ENCODE measurements around the gene NFE2. TPM values are rescaled to one million over a fixed set of nuclear protein-coding genes. Genes with fewer than 3 reads are reported as not detected.

NFE2 gene
- total and polyA plus RNA-seq, 3 experiments from 2014 or later, result not detected

DNA sequence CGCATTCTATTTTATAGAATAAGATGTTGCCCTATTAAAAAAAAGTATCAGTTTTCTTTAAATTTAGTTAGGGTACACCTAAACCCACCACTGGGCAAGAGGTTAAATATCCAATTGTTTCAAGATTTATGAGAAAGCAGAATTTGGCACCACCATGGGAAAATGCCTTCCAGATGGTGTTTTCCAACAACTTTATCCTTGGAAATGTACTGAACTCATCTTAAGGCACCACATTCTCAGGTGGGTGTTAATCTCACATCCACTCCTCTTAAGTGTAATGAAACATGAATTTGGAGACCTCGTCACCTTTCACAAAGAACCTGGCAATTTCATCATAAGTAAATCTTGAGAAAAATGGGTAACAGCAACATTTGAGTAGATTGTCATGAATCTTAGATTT lies 34.0 kb downstream of the NFE2 start:
- H3K9me3 Mint-ChIP-seq, result no peaks in the 10 kb centered on the region
- peaks cover 4 to 12% (median 7%) of the 10 kb centered on the region in 3 donors for H3K4me1 Mint-ChIP-seq
- no peaks in the 10 kb centered on the region for H3K36me3 ChIP-seq (ENCODE audit: insufficient read depth, low read length)
- H3K4me3 ChIP-seq (ENCODE audit: low read length), result no peak overlapping the region
- POLR2A ChIA-PET, result interaction anchor here (0.6 to 0.8 kb wide), 2 partner anchors 10 to 13 kb away, joined by 3 to 4 read pairs; partner anchors contain the start of gene CBX5
- CTCF ChIA-PET, result interaction anchor here (1.5 kb wide), 1 partner anchor 15 kb away, joined by 5 read pairs; no protein-coding TSS in a partner anchor
- no peak overlapping the region for H3K27ac ChIP-seq (ENCODE audit: low read depth, low read length)
- H3K4me3 Mint-ChIP-seq, result no peak overlapping the region
- no peaks in the 10 kb centered on the region for H3K4me1 ChIP-seq (ENCODE audit: insufficient read depth, low read length)
- no peaks in the 10 kb centered on the region for H3K9me3 ChIP-seq (ENCODE audit: low read length)
- H3K36me3 Mint-ChIP-seq, result no peaks in the 10 kb centered on the region
- no peak for DNase-seq
- no peaks in the 10 kb centered on the region for H3K27me3 ChIP-seq (ENCODE audit: insufficient read depth, low read length, poor library complexity, severe bottlenecking)
- H3K27me3 Mint-ChIP-seq, result no peaks in the 10 kb centered on the region
- no peak overlapping the region for H3K27ac Mint-ChIP-seq

DNA sequence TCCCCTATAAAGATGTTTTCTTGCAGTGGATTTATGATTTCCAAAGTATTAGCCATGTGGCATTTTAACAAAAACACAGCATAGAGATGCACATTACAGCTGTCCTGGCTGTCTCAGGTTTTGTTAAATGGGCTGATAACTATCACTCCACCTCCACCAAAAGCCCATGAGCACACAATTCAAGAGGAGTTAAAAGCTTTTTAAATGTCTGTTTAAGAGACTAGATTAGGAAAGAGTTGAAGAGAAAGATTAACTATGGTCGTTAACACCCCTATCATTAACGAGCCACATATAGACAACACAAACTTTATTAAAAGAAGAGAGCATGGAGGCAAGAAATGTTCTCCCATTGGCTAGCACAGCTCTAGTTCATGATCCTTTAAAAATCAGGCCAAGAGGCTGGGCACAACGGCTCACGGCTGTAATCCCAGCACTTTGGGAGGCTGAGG lies 35.4 kb downstream of the NFE2 start:
- POLR2A ChIA-PET, result interaction anchor here (0.6 kb wide), 1 partner anchor 682 kb away, joined by 3 read pairs; no protein-coding TSS in a partner anchor
- H3K4me1 Mint-ChIP-seq, result peaks cover 5 to 11% (median 7%) of the 10 kb centered on the region in 3 donors
- H3K27ac Mint-ChIP-seq, result peak overlapping the region in 1 of 8 donors; percentile 24
- Histone ChIP-seq H3K27me3 (ENCODE audit: insufficient read depth, low read length, poor library complexity, severe bottlenecking) (no peaks in the 10 kb centered on the region), H3K4me1 (ENCODE audit: insufficient read depth, low read length) (no peaks in the 10 kb centered on the region), H3K27ac (ENCODE audit: low read depth, low read length) (no peak overlapping the region), H3K4me3 (ENCODE audit: low read length) (no peak overlapping the region), H3K9me3 (ENCODE audit: low read length) (no peaks in the 10 kb centered on the region), H3K36me3 (ENCODE audit: insufficient read depth, low read length) (no peaks in the 10 kb centered on the region)
- H3K36me3 Mint-ChIP-seq, result no peaks in the 10 kb centered on the region
- no peak overlapping the region for H3K4me3 Mint-ChIP-seq
- no peaks in the 10 kb centered on the region for H3K9me3 Mint-ChIP-seq
- no peak for DNase-seq
- CTCF ChIA-PET, result interaction anchor here (1.3 kb wide), 1 partner anchor 103 kb away, joined by 3 read pairs; no protein-coding TSS in a partner anchor
- no peaks in the 10 kb centered on the region for H3K27me3 Mint-ChIP-seq

DNA sequence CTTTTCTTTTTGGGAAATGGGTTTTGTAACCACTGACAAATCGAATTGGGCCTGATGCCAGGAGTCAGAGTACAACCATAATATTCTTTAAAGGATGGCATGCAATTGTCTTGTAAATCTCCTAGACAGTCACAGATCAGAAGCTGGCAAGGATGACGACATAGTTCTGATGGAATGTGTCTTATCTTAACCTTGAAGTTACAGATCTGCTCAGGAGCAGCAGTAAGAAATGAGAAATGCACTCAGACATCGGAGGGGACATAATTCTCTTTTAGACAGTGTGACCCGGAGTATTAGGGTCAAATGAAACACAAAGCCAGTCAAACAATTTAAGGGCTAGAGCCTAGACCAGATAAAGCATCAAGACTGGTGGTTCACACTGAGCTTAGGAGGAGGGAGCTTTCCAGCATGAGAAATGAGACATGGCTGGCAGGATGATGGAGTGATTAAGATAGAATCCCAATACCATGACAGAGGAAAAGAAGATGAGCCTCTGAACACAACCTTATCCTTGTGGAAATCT lies 38.4 kb downstream of the NFE2 start:
- DNase-seq, result no peak
- no peaks in the 10 kb centered on the region for H3K36me3 ChIP-seq (ENCODE audit: insufficient read depth, low read length)
- ChIA-PET POLR2A (no interaction called here), CTCF (interaction anchor here (0.8 kb wide), 1 partner anchor 106 kb away, joined by 3 read pairs; no protein-coding TSS in a partner anchor)
- Mint-ChIP-seq H3K4me1 (peaks cover 17 to 25% (median 21%) of the 10 kb centered on the region in 3 donors), H3K27me3 (no peaks in the 10 kb centered on the region), H3K36me3 (peaks cover 0 to 3% (median 1%) of the 10 kb centered on the region in 3 donors), H3K4me3 (no peak overlapping the region), H3K27ac (peak overlapping the region in 1 of 8 donors; percentile 17), H3K9me3 (no peaks in the 10 kb centered on the region)
- no peaks in the 10 kb centered on the region for H3K27me3 ChIP-seq (ENCODE audit: insufficient read depth, low read length, poor library complexity, severe bottlenecking)
- no peak overlapping the region for H3K4me3 ChIP-seq (ENCODE audit: low read length)
- peak overlapping the region; percentile 41 for H3K27ac ChIP-seq (ENCODE audit: low read depth, low read length)
- H3K4me1 ChIP-seq (ENCODE audit: insufficient read depth, low read length), result peaks cover 16% of the 10 kb centered on the region
- no peaks in the 10 kb centered on the region for H3K9me3 ChIP-seq (ENCODE audit: low read length)

GRCh38 chr12:54261815-54262402 lies 38.9 kb downstream of the NFE2 start:
- Histone ChIP-seq H3K27ac (ENCODE audit: low read depth, low read length) (peak overlapping the region; percentile 41), H3K36me3 (ENCODE audit: insufficient read depth, low read length) (peaks cover 5% of the 10 kb centered on the region), H3K4me1 (ENCODE audit: insufficient read depth, low read length) (peaks cover 16% of the 10 kb centered on the region), H3K27me3 (ENCODE audit: insufficient read depth, low read length, poor library complexity, severe bottlenecking) (no peaks in the 10 kb centered on the region), H3K4me3 (ENCODE audit: low read length) (no peak overlapping the region), H3K9me3 (ENCODE audit: low read length) (no peaks in the 10 kb centered on the region)
- H3K9me3 Mint-ChIP-seq, result no peaks in the 10 kb centered on the region
- no peak overlapping the region for H3K4me3 Mint-ChIP-seq
- ChIA-PET POLR2A (no interaction called here), CTCF (interaction anchor here (2.4 kb wide), 1 partner anchor 10 kb away, joined by 10 read pairs; no protein-coding TSS in a partner anchor)
- no peak for DNase-seq
- H3K27ac Mint-ChIP-seq, result peak overlapping the region in 1 of 8 donors; percentile 12
- peaks cover 16 to 22% (median 21%) of the 10 kb centered on the region in 3 donors for H3K4me1 Mint-ChIP-seq
- H3K36me3 Mint-ChIP-seq, result peaks cover 0 to 9% (median 2%) of the 10 kb centered on the region in 3 donors
- H3K27me3 Mint-ChIP-seq, result no peaks in the 10 kb centered on the region

- peaks cover 14 to 21% (median 21%) of the 10 kb centered on the region in 3 donors for H3K4me1 Mint-ChIP-seq
- H3K4me3 ChIP-seq (ENCODE audit: low read length), result no peak overlapping the region
- H3K4me1 ChIP-seq (ENCODE audit: insufficient read depth, low read length), result peaks cover 16% of the 10 kb centered on the region
- H3K36me3 ChIP-seq (ENCODE audit: insufficient read depth, low read length), result peaks cover 16% of the 10 kb centered on the region
- H3K27ac ChIP-seq (ENCODE audit: low read depth, low read length), result no peak overlapping the region
- H3K9me3 Mint-ChIP-seq, result no peaks in the 10 kb centered on the region
- H3K27ac Mint-ChIP-seq, result peak overlapping the region in 3 of 8 donors; percentile 38 to 79 (median 50)
- no peaks in the 10 kb centered on the region for H3K27me3 Mint-ChIP-seq
- POLR2A ChIA-PET, result interaction anchor here (1.2 kb wide), 1 partner anchor 20 kb away, joined by 4 read pairs; the partner anchor contains the start of gene CBX5
- DNase-seq, result peak in 3 of 5 donors; percentile 30 to 75 (median 65)
- H3K4me3 Mint-ChIP-seq, result peak overlapping the region in 3 of 7 donors; percentile 38 to 46 (median 40)
- peaks cover 6 to 27% (median 8%) of the 10 kb centered on the region in 3 donors for H3K36me3 Mint-ChIP-seq
- no peaks in the 10 kb centered on the region for H3K27me3 ChIP-seq (ENCODE audit: insufficient read depth, low read length, poor library complexity, severe bottlenecking)
- no peaks in the 10 kb centered on the region for H3K9me3 ChIP-seq (ENCODE audit: low read length)
- CTCF ChIA-PET, result interaction anchor here (1.2 to 2.4 kb wide), 3 partner anchors 8 to 132 kb away, joined by 3 to 10 read pairs (median 4); no protein-coding TSS in a partner anchor
Observed at GRCh38 chr12:54259194-54260011, 41.4 kb downstream of the NFE2 start.

GRCh38 chr12:54258201-54258681 lies 42.6 kb downstream of the NFE2 start:
- H3K9me3 Mint-ChIP-seq, result no peaks in the 10 kb centered on the region
- POLR2A ChIA-PET, result interaction anchor here (0.5 kb wide), 1 partner anchor 100 kb away, joined by 3 read pairs; no protein-coding TSS in a partner anchor
- H3K27me3 Mint-ChIP-seq, result no peaks in the 10 kb centered on the region
- Histone ChIP-seq H3K9me3 (ENCODE audit: low read length) (no peaks in the 10 kb centered on the region), H3K36me3 (ENCODE audit: insufficient read depth, low read length) (peaks cover 16% of the 10 kb centered on the region), H3K4me3 (ENCODE audit: low read length) (no peak overlapping the region), H3K27me3 (ENCODE audit: insufficient read depth, low read length, poor library complexity, severe bottlenecking) (no peaks in the 10 kb centered on the region), H3K4me1 (ENCODE audit: insufficient read depth, low read length) (peaks cover 16% of the 10 kb centered on the region), H3K27ac (ENCODE audit: low read depth, low read length) (no peak overlapping the region)
- H3K4me3 Mint-ChIP-seq, result no peak overlapping the region
- CTCF ChIA-PET, result interaction anchor here (1.2 kb wide), 2 partner anchors 110 to 133 kb away, joined by 3 to 4 read pairs; no protein-coding TSS in a partner anchor
- peak overlapping the region in 1 of 8 donors; percentile 70 for H3K27ac Mint-ChIP-seq
- no peak for DNase-seq
- H3K4me1 Mint-ChIP-seq, result peaks cover 14 to 21% (median 21%) of the 10 kb centered on the region in 3 donors
- H3K36me3 Mint-ChIP-seq, result peaks cover 6 to 30% (median 8%) of the 10 kb centered on the region in 3 donors

DNA sequence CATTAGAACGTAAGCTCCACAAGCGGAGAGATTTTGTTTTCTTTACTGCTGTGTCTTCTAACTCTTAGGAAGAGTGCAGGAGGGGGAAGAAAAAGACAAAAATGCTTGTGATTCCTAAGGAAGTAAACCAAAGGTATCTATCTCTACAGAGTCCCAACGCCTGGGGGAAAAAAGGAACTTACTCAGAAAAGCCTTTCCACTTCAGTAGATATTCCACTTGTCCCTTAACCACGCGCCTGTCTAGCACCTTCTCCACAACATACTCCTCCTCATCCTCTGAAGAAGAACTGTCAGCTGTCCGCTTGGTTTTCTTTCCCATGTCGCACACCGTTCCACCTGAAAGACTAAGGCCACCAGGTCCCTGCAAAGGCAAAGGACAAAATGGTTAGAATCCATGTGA lies 43.5 kb downstream of the NFE2 start:
- Histone ChIP-seq H3K27me3 (ENCODE audit: insufficient read depth, low read length, poor library complexity, severe bottlenecking) (no peaks in the 10 kb centered on the region), H3K4me1 (ENCODE audit: insufficient read depth, low read length) (peaks cover 16% of the 10 kb centered on the region), H3K27ac (ENCODE audit: low read depth, low read length) (no peak overlapping the region), H3K36me3 (ENCODE audit: insufficient read depth, low read length) (peaks cover 16% of the 10 kb centered on the region), H3K9me3 (ENCODE audit: low read length) (no peaks in the 10 kb centered on the region), H3K4me3 (ENCODE audit: low read length) (no peak overlapping the region)
- H3K9me3 Mint-ChIP-seq, result no peaks in the 10 kb centered on the region
- no peak overlapping the region for H3K4me3 Mint-ChIP-seq
- no peak for DNase-seq
- H3K27me3 Mint-ChIP-seq, result no peaks in the 10 kb centered on the region
- H3K4me1 Mint-ChIP-seq, result peaks cover 14 to 21% (median 19%) of the 10 kb centered on the region in 3 donors
- no peak overlapping the region for H3K27ac Mint-ChIP-seq
- POLR2A ChIA-PET, result no interaction called here
- CTCF ChIA-PET, result no interaction called here
- H3K36me3 Mint-ChIP-seq, result peaks cover 6 to 34% (median 8%) of the 10 kb centered on the region in 3 donors

Data from CD8-positive, alpha-beta memory T cell (primary cell).